Endothelial cell of umbilical vein (primary cell): ENCODE results near the gene ERN2.

Experiments
- CTCF ChIP-seq, 2 donors: IDR thresholded peaks; 1 replicate in 1 of 2; 2 replicates in 1 of 2; pipeline ENCODE4 v1.5.1; 2011; ENCODE audit warnings: low read length in 2 of 2, mild to moderate bottlenecking in 2 of 2, moderate library complexity in 2 of 2, control low read depth in 1 of 2, inconsistent platforms in 1 of 2, low read depth in 1 of 2; ENCODE audit not compliant: insufficient read depth in 1 of 2; ENCODE audit errors: extremely low read depth in 1 of 2
- EZH2 ChIP-seq: IDR thresholded peaks from 2 replicates; pipeline ENCODE4 v1.6.1; 2012; ENCODE audit warnings: borderline replicate concordance, low read depth, mild to moderate bottlenecking, moderate library complexity, low read length, inconsistent platforms; ENCODE audit not compliant: severe bottlenecking
- FOS ChIP-seq: IDR thresholded peaks from 2 replicates; pipeline ENCODE4 v1.6.1; 2011; ENCODE audit warnings: mild to moderate bottlenecking, low read length, moderate library complexity, borderline replicate concordance; ENCODE audit not compliant: insufficient read depth
- JUN ChIP-seq: IDR thresholded peaks from 2 replicates; pipeline ENCODE4 v1.6.1; 2011; ENCODE audit warnings: borderline replicate concordance, low read depth; ENCODE audit not compliant: insufficient read length, insufficient read depth
- MAX ChIP-seq: IDR thresholded peaks from 2 replicates; pipeline ENCODE4 v1.6.1; 2011; ENCODE audit not compliant: insufficient read depth, insufficient read length
- POLR2A ChIP-seq: IDR thresholded peaks from 2 replicates; pipeline ENCODE4 v1.6.1; 2012; ENCODE audit warnings: low read depth, mild to moderate bottlenecking, control low read depth, low read length
- POLR2AphosphoS5 ChIP-seq: IDR thresholded peaks from 2 replicates; pipeline ENCODE4 v1.6.1; 2012; ENCODE audit warnings: low read depth, mild to moderate bottlenecking, control low read depth, low read length, moderate library complexity; ENCODE audit not compliant: insufficient read depth

GRCh38 chr16:23691483-23692189 is 21.4 kb downstream of the ERN2 start:
- TF ChIP-seq POLR2AphosphoS5 (no peak), POLR2A (no peak), CTCF (IDR thresholded peaks at IDR 0.05; ENCODE audit: extremely low read depth in 1 of 2, insufficient read depth in 1 of 2, low read depth in 1 of 2, low read length in 2 of 2) (no peak), EZH2 (no peak), FOS (no peak), JUN (no peak), MAX (no peak)
